C4-2B (cell line): ENCODE measurements around the gene PSMG4.

Source experiments
- CTCF ChIP-seq: fragments of 450-650 bp; conservative IDR thresholded peaks from 2 replicates; pipeline ENCODE4 v1.5.1; 2017; ENCODE audit warnings: mild to moderate bottlenecking
- ZFX ChIP-seq: fragments of 450-650 bp; IDR thresholded peaks from 2 replicates; pipeline ENCODE4 v1.6.1; 2017

- TF ChIP-seq CTCF (no peak), ZFX (no peak)
Observed at GRCh38 chr6:3226481-3227362, 32.0 kb upstream of the PSMG4 start.
